Activated T-cell treated with anti-CD3 and anti-CD28 coated beads, Interleukin-2, amount 50 U/mL, for 72 hours (primary cell): ENCODE measurements around the gene DYRK1A. TPM values are rescaled to one million over a fixed set of nuclear protein-coding genes. Genes with fewer than 3 reads are reported as not detected.

Experiments
- ATAC-seq, 2 donors: fragments of 150-1000 bp; cut with Tn5 transposase; replicated peaks in 1 of 2; 2 replicates each; pipeline ENCODE4 v1.10.0; 2021; ENCODE audit warnings: moderate library complexity in 2 of 2, mild to moderate bottlenecking in 1 of 2
- DNase-seq, 2 donors: peaks; one replicate each; pipeline ENCODE4 v3.0.0; 2021 to 2022; ENCODE audit warnings: mixed read lengths in 1 of 2
- H3K27ac Mint-ChIP-seq: one replicate; pipeline ENCODE4 v1.8.0; 2022; ENCODE audit warnings: mild to moderate bottlenecking, moderate library complexity, mixed read lengths
- H3K27me3 Mint-ChIP-seq: one replicate; pipeline ENCODE4 v1.8.0; 2022; ENCODE audit warnings: low read depth, mixed read lengths
- H3K36me3 Mint-ChIP-seq, 2 donors: one replicate each; pipeline ENCODE4 v1.8.0; 2022; ENCODE audit warnings: mixed read lengths in 2 of 2, mild to moderate bottlenecking in 1 of 2; ENCODE audit not compliant: insufficient read depth in 2 of 2
- H3K4me1 Mint-ChIP-seq: one replicate; pipeline ENCODE4 v1.8.0; 2022; ENCODE audit warnings: low read depth, mixed read lengths
- H3K4me3 Mint-ChIP-seq, 2 donors: one replicate each; pipeline ENCODE4 v1.8.0; 2022; ENCODE audit warnings: mild to moderate bottlenecking in 2 of 2, mixed read lengths in 2 of 2, moderate library complexity in 2 of 2
- H3K9me3 Mint-ChIP-seq, 2 donors: one replicate each; pipeline ENCODE4 v1.8.0; 2022; ENCODE audit warnings: mixed read lengths in 2 of 2
- total RNA-seq, 2 donors: library from RNA; stranded (reverse); gene quantifications; one replicate each; pipeline ENCODE4 v1.2.3, GENCODE V29; 2022

Gene DYRK1A
- total RNA-seq, 2 donors from 2014 or later, result 82.9 to 85.0 TPM

- peak overlapping the region; percentile 66 for H3K27ac Mint-ChIP-seq
- H3K4me3 Mint-ChIP-seq, result peak overlapping the region in 1 of 2 donors; percentile 11
- peaks cover 84% of the 10 kb centered on the region for H3K4me1 Mint-ChIP-seq
- H3K9me3 Mint-ChIP-seq, result no peaks in the 10 kb centered on the region
- no peaks in the 10 kb centered on the region for H3K27me3 Mint-ChIP-seq
- DNase-seq (no peak), ATAC-seq (no peak)
- H3K36me3 Mint-ChIP-seq, result peaks cover 2 to 4% of the 10 kb centered on the region in 2 donors
Measured at GRCh38 chr21:37454869-37455503, 88.4 kb downstream of the DYRK1A start.

- Mint-ChIP-seq H3K4me1 (peaks cover 83% of the 10 kb centered on the region), H3K4me3 (peak overlapping the region; percentile 23 to 30), H3K36me3 (peaks cover 2 to 4% of the 10 kb centered on the region in 2 donors), H3K27me3 (no peaks in the 10 kb centered on the region), H3K9me3 (no peaks in the 10 kb centered on the region), H3K27ac (peak overlapping the region; percentile 16)
- DNase-seq (no peak), ATAC-seq (no peak)
Measured at GRCh38 chr21:37455504-37455911, 88.9 kb downstream of the DYRK1A start.

- no peak for ATAC-seq
Measured at GRCh38 chr21:37458669-37459276, 92.2 kb downstream of the DYRK1A start.

GRCh38 chr21:37459575-37459974 lies 93.0 kb downstream of the DYRK1A start:
- no peaks in the 10 kb centered on the region for H3K9me3 Mint-ChIP-seq
- ATAC-seq (no peak), DNase-seq (no peak)
- H3K4me1 Mint-ChIP-seq, result peaks cover 90% of the 10 kb centered on the region
- no peaks in the 10 kb centered on the region for H3K27me3 Mint-ChIP-seq
- no peak overlapping the region for H3K27ac Mint-ChIP-seq
- no peak overlapping the region for H3K4me3 Mint-ChIP-seq
- no peaks in the 10 kb centered on the region for H3K36me3 Mint-ChIP-seq

More at GRCh38 chr21:37458669-37459276, 92.2 kb downstream of the DYRK1A start:
- Mint-ChIP-seq H3K9me3 (no peaks in the 10 kb centered on the region), H3K27ac (peak overlapping the region; percentile 56), H3K4me3 (peak overlapping the region; percentile 18 to 56), H3K27me3 (no peaks in the 10 kb centered on the region), H3K4me1 (peaks cover 90% of the 10 kb centered on the region), H3K36me3 (no peaks in the 10 kb centered on the region)
- no peak for DNase-seq

- no peak for DNase-seq
- Mint-ChIP-seq H3K27ac (no peak overlapping the region), H3K4me1 (peaks cover 89% of the 10 kb centered on the region), H3K9me3 (no peaks in the 10 kb centered on the region), H3K27me3 (no peaks in the 10 kb centered on the region), H3K36me3 (no peaks in the 10 kb centered on the region), H3K4me3 (no peak overlapping the region)
- ATAC-seq, result no peak
Measured at GRCh38 chr21:37460196-37460595, 93.6 kb downstream of the DYRK1A start.

- peaks cover 0 to 2% of the 10 kb centered on the region in 2 donors for H3K9me3 Mint-ChIP-seq
- H3K4me1 Mint-ChIP-seq, result peaks cover 80% of the 10 kb centered on the region
- DNase-seq (no peak), ATAC-seq (peak; percentile 39 to 41)
- H3K27me3 Mint-ChIP-seq, result no peaks in the 10 kb centered on the region
- peak overlapping the region; percentile 58 to 80 for H3K4me3 Mint-ChIP-seq
- H3K27ac Mint-ChIP-seq, result peak overlapping the region; percentile 69
- peaks cover 0 to 1% of the 10 kb centered on the region in 2 donors for H3K36me3 Mint-ChIP-seq
Measured at GRCh38 chr21:37461479-37461878, 94.9 kb downstream of the DYRK1A start.

GRCh38 chr21:37462087-37462861 lies 95.7 kb downstream of the DYRK1A start:
- Mint-ChIP-seq H3K4me3 (peak overlapping the region; percentile 58 to 80), H3K9me3 (peaks cover 0 to 2% of the 10 kb centered on the region in 2 donors), H3K27me3 (no peaks in the 10 kb centered on the region), H3K27ac (peak overlapping the region; percentile 69), H3K36me3 (peaks cover 0 to 4% of the 10 kb centered on the region in 2 donors), H3K4me1 (peaks cover 81% of the 10 kb centered on the region)
- ATAC-seq, result no peak
- no peak for DNase-seq

GRCh38 chr21:37463083-37463801 lies 96.7 kb downstream of the DYRK1A start:
- DNase-seq, result no peak
- H3K4me3 Mint-ChIP-seq, result peak overlapping the region in 1 of 2 donors; percentile 80
- no peaks in the 10 kb centered on the region for H3K27me3 Mint-ChIP-seq
- H3K9me3 Mint-ChIP-seq, result peaks cover 0 to 2% of the 10 kb centered on the region in 2 donors
- H3K4me1 Mint-ChIP-seq, result peaks cover 79% of the 10 kb centered on the region
- H3K36me3 Mint-ChIP-seq, result peaks cover 2 to 10% of the 10 kb centered on the region in 2 donors
- peak; percentile 62 to 73 for ATAC-seq
- H3K27ac Mint-ChIP-seq, result peak overlapping the region; percentile 69

- H3K4me1 Mint-ChIP-seq, result peaks cover 68% of the 10 kb centered on the region
- ATAC-seq, result no peak
- no peaks in the 10 kb centered on the region for H3K27me3 Mint-ChIP-seq
- peaks cover 4 to 22% of the 10 kb centered on the region in 2 donors for H3K36me3 Mint-ChIP-seq
- H3K9me3 Mint-ChIP-seq, result peaks cover 2% of the 10 kb centered on the region in 2 donors
- no peak for DNase-seq
- no peak overlapping the region for H3K27ac Mint-ChIP-seq
- H3K4me3 Mint-ChIP-seq, result no peak overlapping the region
Measured at GRCh38 chr21:37467082-37467481, 100.5 kb downstream of the DYRK1A start.

GRCh38 chr21:37468909-37469308 lies 102.3 kb downstream of the DYRK1A start:
- peaks cover 56% of the 10 kb centered on the region for H3K4me1 Mint-ChIP-seq
- DNase-seq (no peak), ATAC-seq (no peak)
- H3K9me3 Mint-ChIP-seq, result peaks cover 2% of the 10 kb centered on the region in 2 donors
- H3K4me3 Mint-ChIP-seq, result no peak overlapping the region
- H3K27me3 Mint-ChIP-seq, result no peaks in the 10 kb centered on the region
- peaks cover 4 to 23% of the 10 kb centered on the region in 2 donors for H3K36me3 Mint-ChIP-seq
- H3K27ac Mint-ChIP-seq, result no peak overlapping the region

GRCh38 chr21:37469441-37469840 lies 102.9 kb downstream of the DYRK1A start:
- H3K36me3 Mint-ChIP-seq, result peaks cover 4 to 23% of the 10 kb centered on the region in 2 donors
- no peak for ATAC-seq
- no peaks in the 10 kb centered on the region for H3K27me3 Mint-ChIP-seq
- no peak overlapping the region for H3K4me3 Mint-ChIP-seq
- H3K27ac Mint-ChIP-seq, result no peak overlapping the region
- DNase-seq, result no peak
- H3K9me3 Mint-ChIP-seq, result peaks cover 2% of the 10 kb centered on the region in 2 donors
- H3K4me1 Mint-ChIP-seq, result peaks cover 52% of the 10 kb centered on the region

GRCh38 chr21:37472581-37472980 lies 106.0 kb downstream of the DYRK1A start:
- ATAC-seq (no peak), DNase-seq (no peak)
- Mint-ChIP-seq H3K27me3 (no peaks in the 10 kb centered on the region), H3K36me3 (peaks cover 4 to 16% of the 10 kb centered on the region in 2 donors), H3K27ac (no peak overlapping the region), H3K4me3 (no peak overlapping the region), H3K4me1 (peaks cover 60% of the 10 kb centered on the region), H3K9me3 (peaks cover 0 to 2% of the 10 kb centered on the region in 2 donors)
